H1 (cell line): ENCODE measurements around the gene MAP7.
"Not testable (repeated sequence)": the region's sequence is repeated elsewhere in the genome, so short reads cannot be mapped to it uniquely, and the experiment has no call there.

Source experiments
- BRCA1 ChIP-seq: IDR thresholded peaks from 2 replicates; pipeline ENCODE4 v1.6.1; 2012; ENCODE audit warnings: low read depth, low read length, improper control_type of control experiment
- GTF2F1 ChIP-seq: IDR thresholded peaks from 2 replicates; pipeline ENCODE4 v1.6.1; 2012; ENCODE audit warnings: low read depth, low read length, improper control_type of control experiment, borderline replicate concordance
- HDAC2 ChIP-seq, 2 experiments: fragments of 300-600 bp in 1 of 2; sonication (generic) in 1 of 2; IDR thresholded peaks; 2 replicates each; pipeline ENCODE4 v1.6.1; 2011 to 2012; ENCODE audit warnings: low read depth in 2 of 2, low read length in 2 of 2, mild to moderate bottlenecking in 2 of 2, moderate library complexity in 2 of 2, borderline replicate concordance in 1 of 2, inconsistent platforms in 1 of 2
- JUN ChIP-seq: IDR thresholded peaks from 2 replicates; pipeline ENCODE4 v1.6.1; 2011; ENCODE audit warnings: low read depth, mild to moderate bottlenecking, improper control_type of control experiment, low read length
- MAFK ChIP-seq: IDR thresholded peaks from 2 replicates; pipeline ENCODE4 v1.6.1; 2012; ENCODE audit warnings: low read depth, mild to moderate bottlenecking, improper control_type of control experiment, low read length
- POLR2A ChIP-seq, 2 experiments: IDR thresholded peaks; 1 replicate in 1 of 2; 2 replicates in 1 of 2; pipeline ENCODE4 v1.6.1; 2011; ENCODE audit warnings: low read depth in 2 of 2, low read length in 2 of 2, mild to moderate bottlenecking in 2 of 2; ENCODE audit errors: control extremely low read depth in 1 of 2
- POLR2AphosphoS5 ChIP-seq: IDR thresholded peaks from 2 replicates; pipeline ENCODE4 v1.6.1; 2011; ENCODE audit warnings: low read depth, low read length
- SRF ChIP-seq: IDR thresholded peaks from 2 replicates; pipeline ENCODE4 v1.6.1; 2011; ENCODE audit warnings: mild to moderate bottlenecking, low read depth, low read length, moderate library complexity
- TAF1 ChIP-seq: IDR thresholded peaks from 2 replicates; pipeline ENCODE4 v1.6.1; 2011; ENCODE audit warnings: mild to moderate bottlenecking, low read depth, low read length
- YY1 ChIP-seq: IDR thresholded peaks from 2 replicates; pipeline ENCODE4 v1.6.1; 2011; ENCODE audit warnings: low read depth, mild to moderate bottlenecking, low read length
- TF ChIP-seq, protein P1 (sequence below), 3 experiments: IDR thresholded peaks; 1 replicate in 2 of 3; 2 replicates in 1 of 3; pipeline versions ENCODE4 v1.5.1 to v1.6.1; 2011; ENCODE audit warnings: low read length in 3 of 3, mild to moderate bottlenecking in 3 of 3, inconsistent platforms in 2 of 3, low read depth in 1 of 3, moderate library complexity in 1 of 3; ENCODE audit not compliant: insufficient read depth in 1 of 3; ENCODE audit errors: control extremely low read depth in 1 of 3

DNA sequence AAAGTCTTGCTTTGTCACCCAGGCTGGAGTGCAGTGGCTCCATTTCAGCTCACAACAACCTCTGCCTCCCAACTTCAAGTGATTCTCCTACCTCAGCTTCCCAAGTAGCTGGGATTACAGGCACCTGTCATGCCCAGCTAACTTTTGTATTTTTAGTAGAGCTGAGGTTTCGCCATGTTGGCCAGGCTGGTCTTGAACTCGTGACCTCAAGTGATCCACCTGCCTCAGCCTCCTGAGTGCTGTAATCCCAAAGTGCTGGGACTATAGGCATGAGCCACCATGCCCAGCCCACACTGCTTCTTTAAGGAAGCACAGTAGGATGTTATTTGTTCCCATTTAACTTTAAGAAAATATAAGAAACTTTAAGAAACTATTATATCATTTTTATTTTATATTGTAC lies 35.3 kb upstream of the MAP7 start:
- TF ChIP-seq, protein P1, sequence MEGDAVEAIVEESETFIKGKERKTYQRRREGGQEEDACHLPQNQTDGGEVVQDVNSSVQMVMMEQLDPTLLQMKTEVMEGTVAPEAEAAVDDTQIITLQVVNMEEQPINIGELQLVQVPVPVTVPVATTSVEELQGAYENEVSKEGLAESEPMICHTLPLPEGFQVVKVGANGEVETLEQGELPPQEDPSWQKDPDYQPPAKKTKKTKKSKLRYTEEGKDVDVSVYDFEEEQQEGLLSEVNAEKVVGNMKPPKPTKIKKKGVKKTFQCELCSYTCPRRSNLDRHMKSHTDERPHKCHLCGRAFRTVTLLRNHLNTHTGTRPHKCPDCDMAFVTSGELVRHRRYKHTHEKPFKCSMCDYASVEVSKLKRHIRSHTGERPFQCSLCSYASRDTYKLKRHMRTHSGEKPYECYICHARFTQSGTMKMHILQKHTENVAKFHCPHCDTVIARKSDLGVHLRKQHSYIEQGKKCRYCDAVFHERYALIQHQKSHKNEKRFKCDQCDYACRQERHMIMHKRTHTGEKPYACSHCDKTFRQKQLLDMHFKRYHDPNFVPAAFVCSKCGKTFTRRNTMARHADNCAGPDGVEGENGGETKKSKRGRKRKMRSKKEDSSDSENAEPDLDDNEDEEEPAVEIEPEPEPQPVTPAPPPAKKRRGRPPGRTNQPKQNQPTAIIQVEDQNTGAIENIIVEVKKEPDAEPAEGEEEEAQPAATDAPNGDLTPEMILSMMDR (IDR thresholded peaks at IDR 0.05; ENCODE audit: control extremely low read depth in 1 of 3, insufficient read depth in 1 of 3, low read depth in 1 of 3, low read length in 3 of 3) = not testable (repeated sequence)
- not testable (repeated sequence) for TF ChIP-seq TAF1; GTF2F1; YY1; HDAC2 (IDR thresholded peaks at IDR 0.05; ENCODE audit: borderline replicate concordance in 1 of 2, low read depth in 2 of 2, low read length in 2 of 2); POLR2A (IDR thresholded peaks at IDR 0.05; ENCODE audit: control extremely low read depth in 1 of 2, low read depth in 2 of 2, low read length in 2 of 2); POLR2AphosphoS5; JUN; SRF; MAFK; BRCA1
